Measurements from ENCODE around the gene GOLGA6L2.

- no peak for TF ChIP-seq CTCF (conservative IDR thresholded peaks at IDR 0.05 in 1 of 2, IDR thresholded peaks at IDR 0.05 in 1 of 2; ENCODE audit: extremely low read depth in 1 of 2, insufficient read depth in 1 of 2, low read depth in 1 of 2, low read length in 2 of 2)
- no peak for TF ChIP-seq EZH2 (IDR thresholded peaks at IDR 0.05; ENCODE audit: borderline replicate concordance, low read length)
Measured at GRCh38 chr15:23447107-23447500, at the start of gene GOLGA6L2.
